ENCODE measurements around the gene PLA2G4F.
A peak's percentile ranks its signal among the peaks of the same experiment; 100 is the strongest.

Gene PLA2G4F

GRCh38 chr15:42147431-42147735, 9.1 kb downstream of the PLA2G4F start:
- no peak for DNase-seq (ENCODE audit: low read depth)

DNA sequence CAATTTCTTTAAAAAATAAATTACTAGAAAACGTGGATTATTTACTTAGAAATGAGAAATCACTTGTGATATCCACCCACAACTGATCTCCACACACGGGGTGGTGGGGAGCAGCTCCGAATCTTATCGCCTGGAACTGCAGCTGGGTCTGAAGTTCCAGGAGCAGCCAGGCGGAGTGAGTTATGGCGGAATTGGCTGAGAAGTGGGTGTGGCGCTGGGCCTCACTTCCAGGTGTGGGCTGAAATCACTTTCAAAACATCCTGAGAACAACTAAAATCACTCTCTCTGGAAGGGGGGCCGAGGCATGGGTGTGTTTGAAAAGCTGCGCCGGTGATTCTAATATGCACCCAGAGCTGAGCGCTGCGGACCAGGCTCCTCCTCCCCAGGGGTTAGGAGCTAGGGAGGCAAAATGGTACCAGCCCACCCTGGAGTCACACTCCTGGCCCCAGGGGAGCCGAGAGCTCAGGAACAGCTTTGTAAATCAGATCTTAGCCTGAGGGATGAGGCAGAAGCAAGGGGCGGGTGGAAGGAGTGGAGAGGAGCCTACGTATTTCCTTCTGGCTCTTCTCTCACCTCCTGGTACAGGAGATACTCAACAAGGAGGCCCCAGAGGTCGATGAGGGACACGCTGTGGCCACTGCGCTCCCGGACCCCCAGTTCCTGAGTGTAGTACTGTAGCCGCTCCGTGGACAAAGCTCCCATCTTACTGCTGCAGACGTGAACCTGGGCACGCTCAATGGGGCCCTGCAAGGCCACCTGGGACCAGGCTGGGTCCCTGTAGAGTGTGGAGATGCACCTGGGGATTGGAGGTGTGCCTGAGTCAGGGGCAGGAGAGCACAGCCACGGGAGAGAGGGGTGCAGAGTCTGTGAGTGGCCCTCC, 9.6 kb downstream of the PLA2G4F start:
- DNase-seq (ENCODE audit: low read depth) = no peak

GRCh38 chr15:42145546-42146455, 10.6 kb downstream of the PLA2G4F start:
- no peak for DNase-seq (ENCODE audit: low read depth)

GRCh38 chr15:42144841-42145375, 11.5 kb downstream of the PLA2G4F start:
- DNase-seq (ENCODE audit: low read depth) = no peak

- DNase-seq (ENCODE audit: low read depth) = no peak
Measured at GRCh38 chr15:42143866-42144625, 12.4 kb downstream of the PLA2G4F start.

DNA sequence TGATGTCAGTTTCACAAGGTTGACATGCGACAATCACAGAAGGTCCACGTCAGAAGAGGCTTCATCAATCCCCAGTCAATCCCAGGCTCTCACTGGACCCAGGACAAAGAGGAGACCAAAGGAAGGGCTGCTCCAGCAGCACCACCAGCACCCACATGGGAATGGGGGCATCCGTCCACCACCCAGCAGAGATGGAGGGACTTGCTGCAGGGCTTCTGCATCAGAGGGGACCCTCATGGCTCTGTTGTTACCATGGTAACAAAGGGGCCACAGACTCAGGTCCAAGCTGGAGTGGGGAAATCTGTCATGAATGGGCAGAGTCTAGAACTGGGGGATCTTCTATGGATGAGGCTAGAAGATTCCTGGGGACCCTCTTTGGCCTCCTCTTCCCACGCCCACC, 13.1 kb downstream of the PLA2G4F start:
- no peak for DNase-seq (ENCODE audit: low read depth)

- no peak for DNase-seq (ENCODE audit: low read depth)
Measured at GRCh38 chr15:42141795-42142667, 14.4 kb downstream of the PLA2G4F start.

GRCh38 chr15:42141246-42141645, 15.2 kb downstream of the PLA2G4F start:
- DNase-seq (ENCODE audit: low read depth) = no peak

GRCh38 chr15:42140383-42141070, 15.9 kb downstream of the PLA2G4F start:
- DNase-seq (ENCODE audit: low read depth) = no peak

GRCh38 chr15:42139596-42139995, 16.8 kb downstream of the PLA2G4F start:
- no peak for DNase-seq (ENCODE audit: low read depth)

DNA sequence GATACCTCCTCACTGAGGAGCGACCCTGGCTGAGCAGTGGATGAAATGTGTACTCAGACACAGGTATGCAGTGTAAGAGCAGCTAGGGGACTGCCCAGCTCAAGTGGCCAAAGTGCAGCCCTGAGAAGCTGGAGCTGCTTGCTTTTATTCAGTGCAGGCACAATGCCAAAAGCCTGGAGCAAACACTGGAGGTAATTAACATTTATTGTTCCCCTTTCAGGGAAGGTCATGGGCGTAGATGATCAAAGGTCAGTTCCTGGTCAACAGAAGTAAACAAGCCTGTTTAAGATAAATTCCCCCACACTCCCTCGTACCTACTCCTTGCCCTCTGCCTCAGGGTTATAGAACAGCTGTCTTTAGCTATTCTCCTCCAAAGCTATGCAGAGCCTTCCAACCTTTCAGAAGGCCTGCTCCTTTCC, 17.5 kb downstream of the PLA2G4F start:
- no peak for DNase-seq (ENCODE audit: low read depth)

DNA sequence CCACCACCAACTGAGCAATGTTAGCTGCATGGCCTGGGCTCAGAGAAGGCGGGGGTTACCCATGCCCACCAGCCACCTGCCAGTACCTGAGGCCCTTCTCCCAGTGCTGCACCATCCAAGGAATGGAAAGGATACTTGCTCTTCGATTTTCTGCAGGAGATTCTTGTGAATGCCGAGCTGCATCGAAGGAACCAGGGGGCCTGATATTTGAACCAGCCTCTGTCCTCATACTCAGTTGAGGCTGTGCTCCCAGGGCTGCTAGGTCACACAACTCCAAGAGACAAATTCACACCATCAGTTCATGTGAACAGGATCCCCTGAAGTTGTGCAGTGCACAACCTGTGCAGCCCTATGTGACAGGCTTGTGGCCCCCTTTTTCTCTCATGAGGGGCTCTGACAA, 18.0 kb downstream of the PLA2G4F start:
- DNase-seq (ENCODE audit: low read depth) = no peak

GRCh38 chr15:42137461-42138261, 18.8 kb downstream of the PLA2G4F start:
- DNase-seq (ENCODE audit: low read depth) = no peak

DNA sequence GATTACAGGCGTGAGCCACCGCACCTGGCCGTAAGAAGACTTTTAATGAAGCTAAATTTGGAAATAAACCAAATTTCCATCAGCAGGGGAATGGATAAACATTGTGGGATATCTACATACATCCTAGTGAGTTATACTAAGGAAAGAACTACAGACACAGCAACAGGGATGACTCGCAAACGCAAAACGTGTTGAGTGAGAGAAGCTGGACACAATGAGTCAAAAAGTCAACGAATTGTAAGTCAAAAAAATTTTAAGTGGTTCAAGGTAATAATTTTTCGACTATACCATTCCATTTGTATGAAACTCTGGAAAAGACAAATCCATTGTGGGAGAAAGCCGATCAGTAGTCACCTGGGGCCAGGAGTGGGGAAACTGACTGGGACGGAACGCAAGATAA, 19.9 kb downstream of the PLA2G4F start:
- DNase-seq (ENCODE audit: low read depth) = no peak

GRCh38 chr15:42135351-42135750, 21.1 kb downstream of the PLA2G4F start:
- no peak for DNase-seq (ENCODE audit: low read depth)

DNA sequence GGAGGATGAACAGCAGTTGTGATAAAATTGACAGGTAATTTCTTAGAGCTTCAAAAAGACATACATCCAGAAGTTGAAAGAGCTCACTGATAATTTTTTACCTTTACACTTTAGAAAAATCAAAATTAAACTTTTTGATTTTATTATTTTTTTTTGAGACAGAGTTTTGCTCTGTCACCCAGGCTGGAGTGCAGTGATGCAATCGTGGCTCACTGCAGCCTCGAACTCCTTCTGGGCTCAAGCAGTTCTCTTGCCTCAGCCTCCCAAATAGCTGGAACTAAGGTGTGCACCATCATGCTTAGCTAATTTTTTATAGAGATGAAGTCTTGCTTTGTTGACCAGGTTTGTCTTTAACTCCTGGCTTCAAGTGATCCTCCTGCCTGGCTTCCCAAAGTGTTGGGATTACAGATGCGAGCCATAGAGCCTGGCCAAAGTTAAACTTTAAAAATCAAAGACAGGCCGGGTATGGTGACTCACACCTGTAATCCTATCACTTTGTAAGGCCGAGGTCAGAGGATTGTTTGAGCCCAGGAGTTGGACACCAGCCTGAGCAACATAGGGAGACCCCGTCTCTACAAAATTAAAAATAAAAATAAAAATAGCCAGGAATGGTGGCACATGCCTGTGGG, 21.7 kb downstream of the PLA2G4F start:
- DNase-seq (ENCODE audit: low read depth) = no peak

- DNase-seq (ENCODE audit: low read depth) = peak; percentile 32
Measured at GRCh38 chr15:42133886-42134502, 22.4 kb downstream of the PLA2G4F start.

GRCh38 chr15:42133356-42133755, 23.1 kb downstream of the PLA2G4F start:
- DNase-seq (ENCODE audit: low read depth) = no peak

All from activated T-cell treated with anti-CD3 and anti-CD28 coated beads for 1 hour (primary cell).